SK-N-SH treated with all-trans-retinoic acid at 6 μM for 48 hours (cell line): ENCODE results near the gene SUGCT.

ENCODE experiments used
- CREB5 ChIP-seq: fragments of 250-450 bp; sonication (Bioruptor Pico); IDR thresholded peaks from 2 replicates; pipeline ENCODE4 v1.5.1; 2020; ENCODE audit warnings: low read depth, mild to moderate bottlenecking, moderate library complexity
- ISL1 ChIP-seq: fragments of 250-450 bp; sonication (Bioruptor Pico); IDR thresholded peaks from 2 replicates; pipeline ENCODE4 v2.1.2; 2022; ENCODE audit warnings: mild to moderate bottlenecking, moderate library complexity
- TSHZ2 ChIP-seq: fragments of 250-450 bp; sonication (Bioruptor Pico); IDR thresholded peaks from 2 replicates; pipeline ENCODE4 v1.5.0; 2020; ENCODE audit warnings: mild to moderate bottlenecking, moderate library complexity

GRCh38 chr7:40356871-40357709 lies 222.3 kb downstream of the SUGCT start:
- TF ChIP-seq TSHZ2 (no peak), CREB5 (CRISPR knock-in tag) (peak; percentile 38), ISL1 (CRISPR knock-in tag) (peak; percentile 93)
